Coronary artery (tissue), 2 donors: Measurements from ENCODE around the gene EN1.

Source experiments
- DNase-seq: peaks from one replicate; pipeline ENCODE4 v3.0.0-alpha.2; 2017; ENCODE audit warnings: low spot score
- H3K27ac ChIP-seq, 2 donors: fragments of 200-600 bp; sonication (generic); one replicate each; pipeline ENCODE4 v1.5.1; 2016 to 2019
- H3K4me3 ChIP-seq: fragments of 200-600 bp; sonication (generic); 2 replicates; pipeline ENCODE4 v1.5.1; 2016; ENCODE audit warnings: mild to moderate bottlenecking, moderate library complexity
- CTCF ChIP-seq: fragments of 200-600 bp; sonication (generic); IDR thresholded peaks from one replicate; pipeline ENCODE4 v1.5.1; 2019; ENCODE audit warnings: antibody characterized with exemption

EN1 gene

GRCh38 chr2:118805064-118805690 is 42.3 kb downstream of the EN1 start:
- no peak for DNase-seq
- no peak for TF ChIP-seq CTCF
- Histone ChIP-seq H3K4me3 (no peak overlapping the region), H3K27ac (no peak overlapping the region)

GRCh38 chr2:118803012-118803411 is 44.4 kb downstream of the EN1 start:
- no peak for DNase-seq
- TF ChIP-seq CTCF: no peak
- Histone ChIP-seq H3K4me3 (no peak overlapping the region), H3K27ac (no peak overlapping the region)

GRCh38 chr2:118801151-118801550 is 46.3 kb downstream of the EN1 start:
- no peak for DNase-seq
- H3K4me3 ChIP-seq: no peak overlapping the region
- no peak for TF ChIP-seq CTCF
- H3K27ac ChIP-seq: no peak overlapping the region

- no peak overlapping the region for H3K4me3 ChIP-seq
- no peak overlapping the region for H3K27ac ChIP-seq
- TF ChIP-seq CTCF: no peak
- no peak for DNase-seq
Measured at GRCh38 chr2:118800736-118801135, 46.7 kb downstream of the EN1 start.

- no peak for DNase-seq
- no peak overlapping the region for H3K4me3 ChIP-seq
- no peak for TF ChIP-seq CTCF
- no peak overlapping the region for H3K27ac ChIP-seq
Measured at GRCh38 chr2:118794546-118794945, 52.9 kb downstream of the EN1 start.
